WERI-Rb-1 (cell line): ENCODE measurements around the gene PTPRH.
A peak's percentile ranks its signal among the peaks of the same experiment; 100 is the strongest.

ENCODE experiments used
- DNase-seq: peaks from one replicate; pipeline ENCODE4 v3.0.0-alpha.2; 2020
- H3K27ac ChIP-seq: fragments of 250-450 bp; sonication (Bioruptor Pico); 2 replicates; pipeline ENCODE4 v1.5.1; 2020; ENCODE audit warnings: mild to moderate bottlenecking, moderate library complexity
- H3K27me3 ChIP-seq: fragments of 250-450 bp; sonication (Bioruptor Pico); 2 replicates; pipeline ENCODE4 v1.5.1; 2021; ENCODE audit warnings: mild to moderate bottlenecking, low read depth, moderate library complexity; ENCODE audit not compliant: insufficient read depth, severe bottlenecking
- H3K36me3 ChIP-seq: fragments of 250-450 bp; sonication (Bioruptor Pico); 2 replicates; pipeline ENCODE4 v1.5.1; 2020; ENCODE audit warnings: mild to moderate bottlenecking, moderate library complexity
- H3K4me3 ChIP-seq: 2 replicates; pipeline ENCODE4 v1.5.1; 2011; ENCODE audit warnings: low read depth, mild to moderate bottlenecking, control low read depth, low read length
- H3K9me3 ChIP-seq: fragments of 250-450 bp; sonication (Bioruptor Pico); 2 replicates; pipeline ENCODE4 v1.5.1; 2021; ENCODE audit warnings: mild to moderate bottlenecking, moderate library complexity; ENCODE audit not compliant: severe bottlenecking
- TF ChIP-seq, protein P1 (sequence below): IDR thresholded peaks from 2 replicates; pipeline ENCODE4 v1.5.1; 2011; ENCODE audit warnings: low read depth, mild to moderate bottlenecking, control low read depth, inconsistent platforms, low read length

The PTPRH gene

DNA sequence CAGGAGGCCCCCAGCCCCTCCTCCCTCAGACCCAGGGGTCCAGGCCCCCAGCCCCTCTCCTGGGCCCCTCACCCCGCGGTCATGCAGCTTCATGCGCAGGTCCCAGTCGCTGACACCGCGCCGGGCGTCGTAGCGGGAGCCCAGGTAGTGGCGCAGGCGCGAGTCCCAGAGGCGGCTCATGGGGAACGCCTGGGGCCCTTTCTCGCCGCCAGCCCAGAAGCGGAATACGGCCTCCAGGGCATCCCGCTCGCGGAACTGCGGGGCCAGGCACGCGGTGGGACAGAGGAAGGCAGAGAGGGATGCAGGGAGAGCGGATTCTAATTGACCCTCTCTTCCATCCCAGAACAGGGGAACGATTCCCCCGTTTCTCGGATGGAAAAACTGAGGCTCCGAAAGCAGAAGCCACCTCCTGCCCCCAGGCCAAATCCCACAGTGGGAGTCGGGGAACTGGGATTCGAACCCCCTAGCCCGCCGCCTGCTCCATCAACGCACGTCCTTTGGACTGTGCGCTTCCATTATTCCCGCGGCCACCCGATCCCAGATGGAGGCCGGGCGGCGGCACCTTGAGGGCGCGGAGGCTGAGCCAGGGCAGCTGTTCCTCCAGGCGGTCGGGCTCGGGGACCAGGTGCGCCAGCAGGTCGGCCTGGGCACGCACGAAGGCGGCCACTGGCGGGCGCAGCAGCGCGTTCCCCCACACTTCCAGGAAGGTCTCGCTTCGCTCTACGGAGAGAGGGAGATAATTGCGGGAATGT is 47.6 kb downstream of the PTPRH start:
- no peaks in the 10 kb centered on the region for H3K36me3 ChIP-seq
- peaks cover 6% of the 10 kb centered on the region for H3K27me3 ChIP-seq
- no peak overlapping the region for H3K27ac ChIP-seq
- H3K4me3 ChIP-seq = no peak overlapping the region
- TF ChIP-seq, protein P1, sequence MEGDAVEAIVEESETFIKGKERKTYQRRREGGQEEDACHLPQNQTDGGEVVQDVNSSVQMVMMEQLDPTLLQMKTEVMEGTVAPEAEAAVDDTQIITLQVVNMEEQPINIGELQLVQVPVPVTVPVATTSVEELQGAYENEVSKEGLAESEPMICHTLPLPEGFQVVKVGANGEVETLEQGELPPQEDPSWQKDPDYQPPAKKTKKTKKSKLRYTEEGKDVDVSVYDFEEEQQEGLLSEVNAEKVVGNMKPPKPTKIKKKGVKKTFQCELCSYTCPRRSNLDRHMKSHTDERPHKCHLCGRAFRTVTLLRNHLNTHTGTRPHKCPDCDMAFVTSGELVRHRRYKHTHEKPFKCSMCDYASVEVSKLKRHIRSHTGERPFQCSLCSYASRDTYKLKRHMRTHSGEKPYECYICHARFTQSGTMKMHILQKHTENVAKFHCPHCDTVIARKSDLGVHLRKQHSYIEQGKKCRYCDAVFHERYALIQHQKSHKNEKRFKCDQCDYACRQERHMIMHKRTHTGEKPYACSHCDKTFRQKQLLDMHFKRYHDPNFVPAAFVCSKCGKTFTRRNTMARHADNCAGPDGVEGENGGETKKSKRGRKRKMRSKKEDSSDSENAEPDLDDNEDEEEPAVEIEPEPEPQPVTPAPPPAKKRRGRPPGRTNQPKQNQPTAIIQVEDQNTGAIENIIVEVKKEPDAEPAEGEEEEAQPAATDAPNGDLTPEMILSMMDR = no peak
- DNase-seq = no peak
- no peaks in the 10 kb centered on the region for H3K9me3 ChIP-seq

DNA sequence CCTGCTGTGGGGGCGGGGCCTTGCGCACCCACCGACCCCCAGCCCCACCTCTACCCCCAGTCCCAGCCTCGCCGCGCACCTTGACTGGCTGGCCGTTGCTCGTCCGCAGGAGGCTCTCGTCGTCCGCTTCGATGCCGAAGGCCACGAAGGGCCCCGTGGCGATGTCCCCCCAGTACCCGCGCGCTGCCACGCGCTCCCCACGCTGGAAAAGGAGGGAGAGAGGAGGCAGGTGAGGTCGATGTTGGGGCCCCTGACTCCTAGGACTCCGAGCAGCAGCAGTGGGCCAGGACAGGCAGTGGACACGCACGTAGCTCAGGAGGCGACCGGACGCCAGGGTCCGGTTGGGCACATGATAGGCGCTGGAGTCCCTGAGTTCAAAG is 48.3 kb downstream of the PTPRH start:
- DNase-seq = no peak
- no peak overlapping the region for H3K27ac ChIP-seq
- H3K4me3 ChIP-seq = peak overlapping the region; percentile 41
- H3K9me3 ChIP-seq = no peaks in the 10 kb centered on the region
- TF ChIP-seq, protein P1 = no peak
- peaks cover 6% of the 10 kb centered on the region for H3K27me3 ChIP-seq
- H3K36me3 ChIP-seq = no peaks in the 10 kb centered on the region

DNA sequence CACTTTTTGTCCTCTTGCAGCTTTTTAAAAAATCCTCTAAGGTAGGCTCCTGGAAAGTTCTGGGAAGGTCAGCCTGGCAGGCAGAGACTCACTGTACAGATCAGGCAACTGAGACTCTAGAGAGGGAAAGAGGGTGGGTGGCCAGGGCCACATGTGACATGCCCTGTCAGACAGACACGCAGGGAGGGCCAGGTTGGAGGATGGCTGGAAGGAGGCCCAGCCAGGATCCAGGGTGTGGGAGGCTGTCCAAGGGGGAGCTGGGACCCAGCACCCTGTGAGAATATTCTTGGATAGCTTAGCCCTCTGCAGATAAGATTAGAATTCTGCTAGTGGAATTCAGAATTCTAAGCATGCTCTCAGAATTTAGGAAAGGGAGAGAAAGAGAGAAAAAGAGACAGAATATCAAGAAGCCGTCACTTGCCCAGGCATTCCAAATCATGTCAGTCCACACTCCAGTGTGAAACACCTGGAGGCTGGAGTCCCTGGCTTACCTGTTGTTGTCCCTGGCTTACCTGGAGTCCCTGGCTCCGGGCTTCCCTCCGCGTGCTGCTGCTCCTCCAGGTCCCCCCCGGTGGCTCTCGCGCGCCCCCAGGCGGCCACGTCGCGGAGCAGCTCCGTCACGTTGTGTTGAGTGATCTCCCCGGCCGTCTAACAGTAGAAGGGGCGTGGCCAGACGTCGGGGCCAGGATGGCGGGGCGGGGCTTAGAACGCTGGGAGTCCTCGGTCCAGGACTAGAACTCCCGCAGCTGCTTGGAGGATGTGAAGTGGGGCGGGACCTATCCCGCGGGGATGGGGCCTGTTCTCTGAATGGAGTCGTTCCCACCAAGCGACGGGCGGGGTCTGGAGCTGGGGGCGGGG is 48.9 kb downstream of the PTPRH start:
- no peaks in the 10 kb centered on the region for H3K9me3 ChIP-seq
- peak overlapping the region; percentile 41; the same call in 1 of the 2 replicates for H3K4me3 ChIP-seq
- DNase-seq = peak; percentile 98
- H3K27ac ChIP-seq = no peak overlapping the region
- no peaks in the 10 kb centered on the region for H3K36me3 ChIP-seq
- H3K27me3 ChIP-seq = peaks cover 6% of the 10 kb centered on the region
- TF ChIP-seq, protein P1 = peak; percentile 82

DNA sequence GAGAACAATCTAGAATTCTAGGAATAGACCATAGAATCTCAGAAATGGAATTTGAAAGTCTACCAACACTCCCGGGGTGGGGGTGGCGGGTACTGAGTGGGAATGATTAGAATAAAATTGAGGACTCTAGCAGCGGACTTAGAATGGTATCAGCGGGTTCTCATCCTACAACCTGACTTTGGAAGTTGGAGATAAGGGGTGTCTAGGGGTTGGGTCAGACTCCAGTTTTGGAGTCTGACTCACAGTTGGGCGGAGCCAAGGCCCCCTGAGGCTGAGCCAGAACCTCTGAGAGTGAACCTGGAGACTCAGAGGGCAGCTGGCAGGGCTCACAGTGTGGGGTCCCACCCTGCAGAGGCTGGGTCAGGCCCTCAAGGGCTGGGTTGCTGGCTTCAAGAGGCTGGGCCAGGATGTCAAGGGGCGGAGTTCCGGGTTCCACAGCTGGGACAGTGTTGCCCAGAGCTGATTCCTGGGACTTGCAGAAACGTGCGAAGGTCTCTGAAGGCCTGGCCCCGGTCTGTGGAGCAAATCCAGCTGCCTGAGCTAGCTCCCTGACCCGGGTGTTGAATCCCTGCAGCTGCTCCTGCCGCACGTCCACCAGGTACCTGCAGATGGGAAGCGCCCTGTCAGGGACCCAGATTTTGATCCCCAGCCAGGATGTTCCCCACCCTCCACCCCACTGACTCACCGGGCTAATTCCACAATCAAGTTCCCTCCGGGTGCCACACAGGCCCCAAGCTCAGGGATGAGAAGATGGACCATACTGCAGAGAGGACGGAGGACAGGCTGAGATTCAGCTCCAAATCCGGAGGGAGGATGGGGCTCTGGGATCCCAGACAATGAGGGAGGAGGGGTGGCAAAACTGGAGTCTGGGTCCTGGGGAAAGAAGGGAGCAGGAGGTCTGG is 50.2 kb downstream of the PTPRH start:
- TF ChIP-seq, protein P1 = no peak
- H3K36me3 ChIP-seq = no peaks in the 10 kb centered on the region
- no peaks in the 10 kb centered on the region for H3K9me3 ChIP-seq
- H3K27me3 ChIP-seq = peaks cover 6% of the 10 kb centered on the region
- DNase-seq = no peak
- no peak overlapping the region for H3K27ac ChIP-seq
- no peak overlapping the region for H3K4me3 ChIP-seq

DNA sequence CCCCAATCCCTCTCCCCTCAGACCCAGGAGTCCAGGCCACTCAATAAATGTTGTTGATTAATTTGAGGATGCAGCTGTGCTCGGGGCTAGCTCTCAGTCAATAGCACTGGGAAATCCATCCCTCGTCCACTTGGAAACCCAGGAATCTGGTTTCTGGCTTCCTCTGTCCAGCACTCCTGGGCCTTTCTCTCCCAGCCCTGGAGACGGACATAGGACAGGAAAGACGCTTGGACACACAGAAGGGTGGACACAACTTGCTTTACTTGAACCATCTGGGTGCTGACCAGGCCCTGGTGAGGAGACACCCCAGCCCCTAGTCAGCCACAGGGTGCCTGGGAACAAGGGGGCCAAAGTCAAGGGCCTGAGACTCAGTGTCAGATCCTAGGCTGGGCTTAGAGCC is 50.9 kb downstream of the PTPRH start:
- TF ChIP-seq, protein P1 = no peak
- Histone ChIP-seq H3K27ac (no peak overlapping the region), H3K4me3 (no peak overlapping the region), H3K36me3 (no peaks in the 10 kb centered on the region), H3K27me3 (peaks cover 6% of the 10 kb centered on the region), H3K9me3 (no peaks in the 10 kb centered on the region)
- no peak for DNase-seq
